Occipital lobe (tissue), 1 donor: ENCODE measurements around the gene IFNL4. TPM values are rescaled to one million over a fixed set of nuclear protein-coding genes. Genes with fewer than 3 reads are reported as not detected.

Source experiments
- total RNA-seq: library from RNA; depleted of rRNA; stranded (reverse); fragments of >200 nt; gene quantifications from one replicate; pipeline ENCODE4 v1.2.3, GENCODE V29; 2014

The IFNL4 gene
- total RNA-seq, 1 donor from 2014 or later = not detected

Other genes starting within 250 kb of the IFNL4 start
- gene FBXO27, start 216.3 kb downstream of the IFNL4 start, total RNA-seq = 5.6 TPM
- not detected for gene ACP7, start 164.5 kb downstream of the IFNL4 start, total RNA-seq
- 1.9 TPM for gene PAK4, start 123.1 kb downstream of the IFNL4 start, total RNA-seq
- not detected for gene NCCRP1, start 51.9 kb downstream of the IFNL4 start, total RNA-seq
- not detected for gene SYCN, start 44.6 kb downstream of the IFNL4 start, total RNA-seq
- gene IFNL3, start 3.9 kb downstream of the IFNL4 start, total RNA-seq = not detected
- gene IFNL2, start 19.5 kb upstream of the IFNL4 start, total RNA-seq = not detected
- gene IFNL1, start 47.6 kb upstream of the IFNL4 start, total RNA-seq = not detected
- 6.9 TPM for gene LRFN1, start 72.0 kb upstream of the IFNL4 start, total RNA-seq
- gene GMFG, start 87.2 kb upstream of the IFNL4 start, total RNA-seq = 5.3 TPM
- 18.7 TPM for gene SAMD4B, start 93.6 kb upstream of the IFNL4 start, total RNA-seq
- 29.2 TPM for gene PAF1, start 142.2 kb upstream of the IFNL4 start, total RNA-seq
- 17.2 TPM for gene MED29, start 142.5 kb upstream of the IFNL4 start, total RNA-seq
- 1.2 TPM for gene ZFP36, start 158.0 kb upstream of the IFNL4 start, total RNA-seq
- 27.3 TPM for gene PLEKHG2, start 163.8 kb upstream of the IFNL4 start, total RNA-seq
- 77.0 TPM for gene RPS16, start 187.1 kb upstream of the IFNL4 start, total RNA-seq
- 47.9 TPM for gene SUPT5H, start 196.7 kb upstream of the IFNL4 start, total RNA-seq
- 39.6 TPM for gene TIMM50, start 232.0 kb upstream of the IFNL4 start, total RNA-seq